Measurements from ENCODE around the gene CACNA2D3.

Gene CACNA2D3

GRCh38 chr3:54530944-54531343 lies 408.6 kb downstream of the CACNA2D3 start:
- DNase-seq (ENCODE audit: low spot score) = no peak

- no peak for DNase-seq (ENCODE audit: low spot score)
These were observed 409.4 kb downstream of the CACNA2D3 start for GRCh38 chr3:54531741-54532140.

GRCh38 chr3:54533856-54534255 lies 411.5 kb downstream of the CACNA2D3 start:
- DNase-seq (ENCODE audit: low spot score) = no peak

- no peak for DNase-seq (ENCODE audit: low spot score)
These were observed 413.3 kb downstream of the CACNA2D3 start for GRCh38 chr3:54535619-54536018.

GRCh38 chr3:54536450-54536849 lies 414.1 kb downstream of the CACNA2D3 start:
- DNase-seq (ENCODE audit: low spot score) = no peak

GRCh38 chr3:54537506-54537905 lies 415.2 kb downstream of the CACNA2D3 start:
- no peak for DNase-seq (ENCODE audit: low spot score)

GRCh38 chr3:54538346-54538745 lies 416.0 kb downstream of the CACNA2D3 start:
- no peak for DNase-seq (ENCODE audit: low spot score)

- no peak for DNase-seq (ENCODE audit: low spot score)
These were observed 419.0 kb downstream of the CACNA2D3 start for GRCh38 chr3:54541369-54541768.

- no peak for DNase-seq (ENCODE audit: low spot score)
These were observed 421.1 kb downstream of the CACNA2D3 start for GRCh38 chr3:54543446-54543845.

- no peak for DNase-seq (ENCODE audit: low spot score)
These were observed 424.7 kb downstream of the CACNA2D3 start for GRCh38 chr3:54547051-54547450.

GRCh38 chr3:54547846-54548245 lies 425.5 kb downstream of the CACNA2D3 start:
- DNase-seq (ENCODE audit: low spot score) = no peak

- no peak for DNase-seq (ENCODE audit: low spot score)
These were observed 427.4 kb downstream of the CACNA2D3 start for GRCh38 chr3:54549607-54550220.

- DNase-seq (ENCODE audit: low spot score) = no peak
These were observed 428.0 kb downstream of the CACNA2D3 start for GRCh38 chr3:54550221-54550977.

- no peak for DNase-seq (ENCODE audit: low spot score)
These were observed 434.3 kb downstream of the CACNA2D3 start for GRCh38 chr3:54556630-54557029.

GRCh38 chr3:54557538-54558428 lies 435.4 kb downstream of the CACNA2D3 start:
- DNase-seq (ENCODE audit: low spot score) = no peak

- no peak for DNase-seq (ENCODE audit: low spot score)
These were observed 441.3 kb downstream of the CACNA2D3 start for GRCh38 chr3:54563501-54564200.

- DNase-seq (ENCODE audit: low spot score) = no peak
These were observed 442.1 kb downstream of the CACNA2D3 start for GRCh38 chr3:54564374-54564925.

GRCh38 chr3:54565956-54566355 lies 443.6 kb downstream of the CACNA2D3 start:
- DNase-seq (ENCODE audit: low spot score) = no peak

- no peak for DNase-seq (ENCODE audit: low spot score)
These were observed 445.6 kb downstream of the CACNA2D3 start for GRCh38 chr3:54567949-54568348.

- DNase-seq (ENCODE audit: low spot score) = no peak
These were observed 447.7 kb downstream of the CACNA2D3 start for GRCh38 chr3:54570008-54570407.

- no peak for DNase-seq (ENCODE audit: low spot score)
These were observed 450.0 kb downstream of the CACNA2D3 start for GRCh38 chr3:54572197-54572895.

All from CD4-positive, alpha-beta T cell treated with Interleukin-6 at 100 ng/mL for 8 hours (primary cell).